Measurements from ENCODE around the gene ABCG1. TPM values are rescaled to one million over a fixed set of nuclear protein-coding genes. Genes with fewer than 3 reads are reported as not detected.

Gene ABCG1
- total RNA-seq, 2 donors from 2014 or later: 15.4 to 24.4 TPM

DNA sequence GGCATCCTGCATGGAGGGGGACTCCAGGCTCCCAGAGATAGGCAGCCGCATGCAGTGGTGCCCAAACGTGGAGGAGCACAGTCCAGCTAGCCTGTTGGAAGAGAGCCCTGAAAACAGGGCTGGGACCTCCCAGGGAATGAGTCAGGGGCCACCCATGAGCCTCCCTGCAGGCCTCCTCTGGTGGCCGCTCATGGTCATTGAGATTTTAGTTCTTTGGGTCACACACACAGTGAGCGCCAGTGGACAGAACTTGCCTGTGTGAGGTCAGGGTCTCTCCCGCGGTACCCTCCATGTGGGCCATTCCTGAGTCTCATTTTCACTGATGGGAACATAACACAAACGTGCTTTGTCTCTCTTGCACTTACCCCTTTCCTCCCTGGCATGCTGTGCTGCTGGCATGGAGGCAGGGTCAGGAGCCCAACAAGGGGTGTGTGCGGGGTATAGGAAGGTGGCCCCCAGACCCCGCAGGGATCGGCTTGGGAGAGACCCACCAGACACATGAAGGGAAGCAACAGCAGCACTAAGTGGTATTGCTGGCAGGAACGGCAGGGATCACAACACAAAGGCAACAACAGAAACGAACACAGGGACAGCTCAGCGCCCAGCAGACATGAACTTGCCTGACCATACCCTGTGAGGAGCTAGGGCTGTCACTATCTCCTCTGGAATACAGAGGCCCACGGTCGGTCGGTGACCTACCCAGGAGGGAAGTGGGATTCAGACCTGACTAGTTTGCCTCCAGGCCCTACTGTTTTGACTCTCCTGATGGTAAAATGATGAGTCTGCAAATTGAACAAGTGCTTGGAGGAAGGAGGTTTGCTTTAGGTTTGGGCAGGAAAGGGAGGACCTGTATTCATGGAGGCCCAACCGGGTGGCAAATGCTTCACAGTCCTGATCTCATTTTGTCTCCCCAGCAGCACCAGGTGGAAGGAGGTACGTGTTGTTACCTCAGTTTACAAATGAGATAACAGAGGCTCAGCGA, 31.8 kb downstream of the ABCG1 start:
- peaks cover 0 to 12% of the 10 kb centered on the region in 2 donors for H3K36me3 Mint-ChIP-seq
- peak overlapping the region in 1 of 2 donors; percentile 30 for H3K27ac Mint-ChIP-seq
- no peak for DNase-seq (ENCODE audit: low spot score in 2 of 2)
- H3K9me3 Mint-ChIP-seq: no peaks in the 10 kb centered on the region
- ATAC-seq: no peak

DNA sequence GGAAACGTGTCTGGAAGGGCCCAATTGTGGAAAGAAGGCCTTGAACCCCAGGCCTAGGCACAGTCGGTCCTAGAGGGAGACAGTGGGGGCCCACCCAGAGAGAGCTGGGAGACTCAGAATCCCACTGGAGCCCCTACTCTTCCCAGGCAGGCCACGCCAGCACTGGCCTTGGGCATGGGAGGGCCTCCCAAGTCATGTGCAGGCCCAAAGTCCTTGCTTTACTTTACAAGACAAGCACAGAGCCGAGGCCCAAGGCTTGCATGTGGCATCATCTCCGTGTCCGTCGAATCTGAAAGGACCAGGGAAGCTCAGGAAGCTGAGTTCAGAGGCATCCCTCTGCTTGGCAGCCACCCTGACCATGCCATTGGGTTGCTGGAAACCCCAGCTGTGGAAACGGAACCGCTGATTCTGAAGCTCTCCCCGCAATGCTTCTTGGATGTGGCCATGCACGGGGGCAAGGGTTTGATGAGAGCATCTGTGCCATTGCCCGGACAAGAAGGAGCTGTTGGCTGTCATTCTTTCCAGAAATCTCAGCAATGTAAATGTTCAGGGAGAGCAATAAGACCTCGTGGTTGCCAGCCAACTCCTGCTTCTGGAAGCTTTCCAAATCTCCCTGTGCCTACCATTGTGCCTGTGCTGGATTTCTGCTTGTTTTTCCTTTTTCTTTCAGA, 32.8 kb downstream of the ABCG1 start:
- DNase-seq (ENCODE audit: low spot score in 2 of 2) (no peak), ATAC-seq (no peak)
- H3K27ac Mint-ChIP-seq: no peak overlapping the region

GRCh38 chr21:42252325-42252654, 33.4 kb downstream of the ABCG1 start:
- H3K9me3 Mint-ChIP-seq: no peaks in the 10 kb centered on the region

More for the DNA sequence above, 32.8 kb downstream of the ABCG1 start:
- peaks cover 0 to 12% of the 10 kb centered on the region in 2 donors for H3K36me3 Mint-ChIP-seq
- H3K9me3 Mint-ChIP-seq: no peaks in the 10 kb centered on the region

DNA sequence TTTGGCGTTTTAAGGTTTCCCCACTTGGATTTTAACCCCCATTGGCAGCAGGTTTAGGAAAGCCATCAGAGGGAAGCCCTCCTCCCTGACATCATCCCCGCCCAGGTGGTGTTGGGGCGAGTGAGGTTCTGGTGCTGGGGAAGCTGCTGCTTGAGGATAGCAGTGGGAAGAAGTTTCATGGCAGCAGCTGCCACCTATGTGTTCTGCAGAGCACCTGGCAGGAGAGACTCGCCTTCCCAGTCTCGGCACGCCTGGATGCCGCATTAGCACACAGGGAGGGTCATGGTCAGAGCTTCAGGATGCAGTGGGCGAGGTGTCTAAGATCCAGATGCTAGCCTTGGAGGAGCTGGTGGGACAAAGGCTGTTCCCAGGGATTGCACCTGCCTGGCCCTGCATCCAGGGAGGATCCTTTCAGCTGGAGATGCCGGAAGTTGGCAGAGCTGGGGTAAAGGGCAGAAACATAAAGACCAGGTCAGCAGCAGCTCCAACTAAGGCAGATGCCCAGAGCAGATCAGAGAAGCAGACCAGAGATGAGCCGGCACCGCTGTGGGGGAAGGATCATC, 33.9 kb downstream of the ABCG1 start:
- Mint-ChIP-seq H3K9me3 (no peaks in the 10 kb centered on the region), H3K36me3 (peaks cover 0 to 6% of the 10 kb centered on the region in 2 donors), H3K27ac (no peak overlapping the region)
- ATAC-seq (no peak), DNase-seq (ENCODE audit: low spot score in 2 of 2) (no peak)

More at GRCh38 chr21:42252325-42252654, 33.4 kb downstream of the ABCG1 start:
- Mint-ChIP-seq H3K36me3 (peaks cover 0 to 11% of the 10 kb centered on the region in 2 donors), H3K27ac (no peak overlapping the region)
- ATAC-seq: no peak
- DNase-seq (ENCODE audit: low spot score in 2 of 2): no peak

DNA sequence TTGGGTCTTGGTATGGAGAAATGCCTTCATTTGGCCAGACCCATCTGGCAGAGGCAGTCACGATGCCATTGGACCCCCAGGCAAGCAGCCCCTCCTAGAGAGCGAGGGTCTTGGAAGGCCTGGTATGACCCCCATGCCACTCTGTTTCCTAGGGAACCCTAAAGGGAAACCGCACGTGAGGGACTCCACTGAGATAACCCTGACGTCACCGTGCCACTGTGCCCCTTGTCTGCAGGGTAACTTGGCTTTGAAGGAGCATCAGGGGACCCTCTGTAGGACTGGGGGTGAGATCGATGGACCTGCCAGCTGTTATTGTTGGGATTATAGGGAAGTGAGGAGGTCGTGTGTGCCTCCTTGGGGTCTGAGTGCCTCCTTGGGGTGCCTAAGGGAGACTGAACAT, 34.5 kb downstream of the ABCG1 start:
- no peak overlapping the region for H3K27ac Mint-ChIP-seq
- H3K9me3 Mint-ChIP-seq: no peaks in the 10 kb centered on the region
- no peak for ATAC-seq
- H3K36me3 Mint-ChIP-seq: no peaks in the 10 kb centered on the region
- no peak for DNase-seq (ENCODE audit: low spot score in 2 of 2)

DNA sequence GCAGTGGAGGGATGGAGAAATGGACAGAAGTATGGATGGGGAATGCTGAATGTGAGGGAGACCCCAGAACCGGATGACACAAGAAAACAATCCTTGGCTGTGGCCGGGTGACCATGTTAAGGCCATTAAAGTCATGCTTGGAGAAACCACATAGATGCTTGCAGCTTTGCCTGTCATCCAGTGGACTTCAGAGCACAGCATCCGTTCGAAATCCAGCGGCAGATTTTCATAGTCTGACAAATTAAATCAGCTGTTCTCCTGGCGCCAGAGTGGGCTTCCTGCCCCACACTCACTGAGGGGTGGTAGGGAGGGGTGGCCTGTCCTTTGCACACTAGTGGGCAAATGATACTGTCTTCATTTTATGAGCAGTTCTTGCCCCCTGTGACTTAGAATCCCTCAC, 35.1 kb downstream of the ABCG1 start:
- H3K27ac Mint-ChIP-seq: no peak overlapping the region
- DNase-seq (ENCODE audit: low spot score in 2 of 2) (no peak), ATAC-seq (no peak)
- no peaks in the 10 kb centered on the region for H3K9me3 Mint-ChIP-seq
- no peaks in the 10 kb centered on the region for H3K36me3 Mint-ChIP-seq

DNA sequence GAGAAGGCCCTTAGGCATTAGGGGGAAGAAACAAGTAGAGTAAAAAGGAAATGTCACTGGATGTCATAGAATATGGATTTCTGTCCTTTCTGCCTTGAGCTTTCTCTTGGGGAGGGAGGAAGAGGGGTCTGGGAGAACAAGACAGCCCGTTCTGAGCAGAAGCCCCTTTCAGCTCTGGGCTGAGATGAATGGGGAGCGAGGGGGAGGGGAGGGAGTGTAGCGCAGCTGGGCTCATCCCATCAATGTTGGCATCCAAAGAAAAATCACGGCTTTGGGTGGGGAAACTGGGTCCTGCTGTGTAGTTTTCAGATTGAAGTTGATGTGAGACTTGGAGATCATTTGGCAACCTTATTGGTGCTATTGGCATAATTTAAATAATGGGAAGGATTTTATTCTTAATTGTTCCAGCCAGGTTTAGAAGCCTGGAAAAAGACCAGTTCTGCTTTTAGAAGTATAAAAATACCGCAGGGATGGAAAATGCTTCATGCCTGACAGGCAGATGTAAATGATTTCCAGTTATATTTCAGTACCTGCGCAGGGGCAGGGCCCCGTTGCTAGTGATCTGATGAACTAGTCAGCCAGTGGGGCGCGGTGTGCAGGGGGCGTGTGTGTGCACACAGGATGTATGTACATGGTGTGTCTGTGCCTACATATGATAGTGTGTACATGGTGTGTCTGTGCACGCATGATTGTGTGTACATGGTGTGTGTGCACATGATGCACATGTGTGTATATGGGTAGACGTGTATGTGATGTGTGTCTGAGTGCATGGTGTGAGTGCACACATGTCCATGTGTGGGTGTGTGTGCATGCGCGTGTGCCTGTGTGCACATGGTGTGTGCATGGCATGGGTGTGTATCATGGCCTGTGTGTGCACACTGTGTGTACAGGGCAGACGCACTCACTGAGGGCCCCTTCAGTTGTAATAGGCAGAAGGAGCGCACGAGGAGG, 36.0 kb downstream of the ABCG1 start:
- H3K27ac Mint-ChIP-seq: no peak overlapping the region
- DNase-seq (ENCODE audit: low spot score in 2 of 2): no peak
- H3K9me3 Mint-ChIP-seq: no peaks in the 10 kb centered on the region
- no peaks in the 10 kb centered on the region for H3K36me3 Mint-ChIP-seq
- no peak for ATAC-seq

DNA sequence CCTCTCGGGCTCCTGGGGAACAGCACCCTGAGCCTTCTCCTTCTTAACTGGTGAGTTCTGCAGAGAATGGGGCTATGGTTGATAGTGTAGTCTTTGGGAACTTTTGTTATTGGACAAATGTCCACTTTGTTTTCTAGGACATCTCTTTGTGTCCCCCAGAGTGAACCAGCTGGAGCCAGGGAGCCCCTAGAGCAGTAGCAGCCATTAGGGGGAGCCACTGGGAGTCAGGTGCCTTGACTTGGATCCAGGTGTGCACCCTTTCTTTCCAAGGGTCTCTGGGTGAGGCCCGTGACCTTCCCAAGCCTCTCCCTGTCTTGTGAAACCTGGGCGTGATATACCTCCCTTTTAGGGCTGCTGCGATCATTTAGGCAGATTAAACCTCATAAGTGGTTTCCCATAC, 36.9 kb downstream of the ABCG1 start:
- Mint-ChIP-seq H3K9me3 (no peaks in the 10 kb centered on the region), H3K36me3 (no peaks in the 10 kb centered on the region), H3K27ac (no peak overlapping the region)
- ATAC-seq: no peak
- DNase-seq (ENCODE audit: low spot score in 2 of 2): no peak

DNA sequence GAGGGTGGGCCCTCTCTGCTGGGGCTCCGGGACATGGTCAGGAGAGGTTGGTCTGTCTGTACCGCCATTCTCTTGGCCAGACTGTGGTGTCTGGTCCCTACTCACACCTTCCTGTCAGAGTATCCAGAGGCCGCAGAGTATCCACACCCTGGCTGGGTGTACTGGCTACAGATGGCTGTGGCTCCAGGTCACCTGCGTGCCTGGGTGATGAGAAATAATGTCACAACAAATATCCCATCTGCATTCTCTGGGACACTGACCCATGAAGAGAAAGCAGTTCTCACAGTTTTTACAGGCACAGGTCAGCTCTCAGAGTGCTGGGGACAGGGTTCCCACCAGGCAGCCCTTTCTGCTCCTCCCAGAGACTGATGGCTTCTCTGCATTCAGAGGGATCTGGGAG, 37.4 kb downstream of the ABCG1 start:
- no peaks in the 10 kb centered on the region for H3K36me3 Mint-ChIP-seq
- ATAC-seq (no peak), DNase-seq (ENCODE audit: low spot score in 2 of 2) (no peak)
- H3K27ac Mint-ChIP-seq: no peak overlapping the region
- H3K9me3 Mint-ChIP-seq: no peaks in the 10 kb centered on the region

DNA sequence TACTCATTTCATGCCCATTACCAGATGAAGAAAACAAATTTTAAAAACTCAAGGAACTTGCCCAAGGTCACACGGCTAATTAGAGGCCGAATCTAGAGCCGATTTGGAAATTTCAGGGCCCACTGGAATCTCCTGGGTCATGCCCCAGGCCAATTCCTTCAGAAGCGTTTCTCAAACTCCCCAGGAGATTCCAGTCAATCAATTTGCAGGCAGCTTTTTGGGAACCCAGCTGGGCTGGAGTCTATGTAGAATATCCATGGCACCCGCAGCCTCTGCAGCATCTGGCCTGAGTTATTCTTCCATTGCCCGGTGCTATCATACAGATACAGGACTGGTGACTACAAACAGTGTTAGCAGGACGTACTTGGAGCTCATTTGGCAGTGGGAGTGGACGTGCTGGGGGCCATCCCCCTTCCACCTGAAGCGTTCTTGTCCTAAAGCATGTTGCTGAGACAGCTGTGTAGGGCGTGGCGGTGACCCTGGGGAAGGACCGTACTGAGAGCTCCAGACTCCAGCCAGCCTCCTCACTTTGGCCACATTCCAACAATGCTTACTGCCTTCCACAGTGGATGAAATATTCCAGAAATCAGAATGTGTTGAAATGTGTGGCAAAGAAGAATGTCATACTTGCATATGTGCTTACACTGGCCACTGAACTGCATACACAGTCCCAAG, 38.3 kb downstream of the ABCG1 start:
- H3K36me3 Mint-ChIP-seq: no peaks in the 10 kb centered on the region
- ATAC-seq (no peak), DNase-seq (ENCODE audit: low spot score in 2 of 2) (no peak)
- no peaks in the 10 kb centered on the region for H3K9me3 Mint-ChIP-seq
- H3K27ac Mint-ChIP-seq: no peak overlapping the region

- Mint-ChIP-seq H3K27ac (no peak overlapping the region), H3K9me3 (no peaks in the 10 kb centered on the region), H3K36me3 (no peaks in the 10 kb centered on the region)
- DNase-seq (ENCODE audit: low spot score in 2 of 2): peak; percentile 69 to 87
- ATAC-seq: peak; percentile 88 to 94
These were observed 39.4 kb downstream of the ABCG1 start for GRCh38 chr21:42258150-42258884.

DNA sequence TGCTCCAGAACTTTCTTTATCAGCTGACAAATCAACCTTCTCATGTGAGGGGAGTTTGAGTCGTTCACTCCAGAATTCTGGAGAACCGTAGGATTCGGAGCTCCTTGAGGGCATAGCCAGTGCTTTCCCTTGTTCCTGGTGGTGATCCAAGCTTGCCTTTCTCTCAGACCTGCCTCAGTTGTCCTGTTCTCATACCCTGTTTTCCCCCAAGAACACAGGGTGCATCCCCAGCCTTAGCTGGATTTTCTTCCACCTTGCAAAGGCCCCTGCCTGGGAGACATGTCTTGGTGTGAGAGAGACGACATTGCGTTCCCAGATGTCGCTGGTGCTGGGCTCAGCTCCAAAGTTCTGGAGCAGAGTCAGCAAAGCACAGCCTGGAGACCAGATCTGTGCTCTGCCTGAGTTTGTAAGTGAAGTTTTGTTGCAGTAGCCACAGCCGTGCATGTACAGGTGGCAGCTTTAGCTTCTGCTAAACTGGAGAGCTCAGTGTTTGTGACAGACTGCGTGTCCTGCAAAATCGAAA, 40.0 kb downstream of the ABCG1 start:
- no peaks in the 10 kb centered on the region for H3K9me3 Mint-ChIP-seq
- ATAC-seq (no peak), DNase-seq (ENCODE audit: low spot score in 2 of 2) (no peak)
- no peaks in the 10 kb centered on the region for H3K36me3 Mint-ChIP-seq
- no peak overlapping the region for H3K27ac Mint-ChIP-seq

DNA sequence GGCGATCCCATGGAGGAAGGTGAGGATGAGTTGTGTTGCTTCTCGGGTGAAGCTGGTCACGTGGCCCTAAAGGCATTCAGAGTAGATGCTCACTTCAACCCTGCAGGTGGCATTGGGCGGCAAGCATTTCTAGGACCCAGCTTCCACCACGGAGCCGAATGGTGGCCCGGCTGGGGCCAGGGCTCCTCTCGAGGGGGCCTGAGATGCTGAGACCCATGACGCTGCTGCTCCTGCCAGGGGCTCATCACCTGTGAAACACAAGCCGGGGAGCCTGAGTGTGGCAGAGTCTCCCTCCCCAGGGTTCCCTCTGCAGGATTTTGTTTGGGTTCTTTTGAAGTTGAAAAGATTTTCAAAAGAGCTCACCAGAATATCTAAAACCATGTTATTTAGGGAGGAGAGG, 41.2 kb downstream of the ABCG1 start:
- DNase-seq (ENCODE audit: low spot score in 2 of 2) (no peak), ATAC-seq (no peak)
- Mint-ChIP-seq H3K36me3 (no peaks in the 10 kb centered on the region), H3K27ac (no peak overlapping the region), H3K9me3 (no peaks in the 10 kb centered on the region)

DNA sequence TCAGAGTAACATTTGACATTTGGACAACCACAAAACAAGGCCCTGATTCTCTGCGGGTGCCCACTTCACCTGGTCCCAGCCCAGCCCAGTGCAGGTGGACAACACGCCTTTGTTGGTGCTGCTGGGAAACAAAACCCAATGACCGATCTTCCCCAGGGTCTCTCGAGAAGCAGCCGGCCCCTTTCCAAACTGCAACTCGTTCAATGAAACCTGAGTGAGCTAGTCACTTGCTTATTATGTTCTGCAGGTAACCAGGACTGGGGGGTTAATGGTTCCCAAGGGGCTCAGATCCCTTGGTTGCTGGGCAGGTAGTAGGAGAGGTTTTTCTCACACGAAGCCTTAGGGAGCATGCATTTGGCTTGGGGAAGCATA, 42.9 kb downstream of the ABCG1 start:
- no peak for ATAC-seq
- Mint-ChIP-seq H3K36me3 (no peaks in the 10 kb centered on the region), H3K9me3 (no peaks in the 10 kb centered on the region), H3K27ac (no peak overlapping the region)
- DNase-seq (ENCODE audit: low spot score in 2 of 2): no peak

DNA sequence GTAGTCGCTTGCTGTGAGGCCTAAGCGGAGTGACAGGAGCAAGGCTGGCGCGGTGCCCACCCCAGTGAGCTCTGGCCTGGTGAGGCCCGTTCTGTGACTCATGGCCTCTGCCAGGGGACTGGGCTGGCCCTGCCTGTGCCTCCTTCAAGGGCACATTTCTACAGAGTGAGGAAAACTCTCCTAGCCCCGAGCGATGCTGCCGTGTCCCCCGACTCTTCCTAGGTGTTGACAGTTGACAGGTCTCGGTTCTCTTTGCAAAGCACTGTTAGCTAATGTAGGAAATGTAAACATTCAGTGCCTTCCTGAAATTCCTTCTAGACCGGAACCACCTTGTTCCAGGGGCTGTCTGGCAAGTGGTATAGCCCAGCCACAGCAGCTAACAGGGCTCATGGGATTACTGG, 43.9 kb downstream of the ABCG1 start:
- Mint-ChIP-seq H3K36me3 (no peaks in the 10 kb centered on the region), H3K27ac (no peak overlapping the region), H3K9me3 (no peaks in the 10 kb centered on the region)
- ATAC-seq (no peak), DNase-seq (ENCODE audit: low spot score in 2 of 2) (no peak)
